ENCODE results near the gene TAF8.

DNA sequence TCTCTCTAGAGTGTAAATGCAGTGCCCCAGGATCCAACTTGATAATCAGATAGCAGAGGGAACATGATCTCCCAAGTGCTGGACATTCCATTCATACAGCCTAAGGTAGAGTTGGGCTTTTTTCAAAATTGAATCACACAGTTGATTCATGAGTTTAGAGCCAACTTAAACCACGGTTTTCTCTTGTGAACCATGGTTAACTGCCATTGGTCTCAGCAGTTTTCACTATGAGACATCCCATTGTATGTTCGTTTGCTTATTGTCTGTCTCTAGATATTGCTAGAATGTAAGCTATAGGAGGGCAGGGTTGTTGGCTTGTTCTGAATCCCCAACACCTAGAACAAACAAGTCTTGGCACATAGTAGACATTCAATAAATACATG is 37.2 kb upstream of the TAF8 start:
- TF ChIP-seq, protein P1, sequence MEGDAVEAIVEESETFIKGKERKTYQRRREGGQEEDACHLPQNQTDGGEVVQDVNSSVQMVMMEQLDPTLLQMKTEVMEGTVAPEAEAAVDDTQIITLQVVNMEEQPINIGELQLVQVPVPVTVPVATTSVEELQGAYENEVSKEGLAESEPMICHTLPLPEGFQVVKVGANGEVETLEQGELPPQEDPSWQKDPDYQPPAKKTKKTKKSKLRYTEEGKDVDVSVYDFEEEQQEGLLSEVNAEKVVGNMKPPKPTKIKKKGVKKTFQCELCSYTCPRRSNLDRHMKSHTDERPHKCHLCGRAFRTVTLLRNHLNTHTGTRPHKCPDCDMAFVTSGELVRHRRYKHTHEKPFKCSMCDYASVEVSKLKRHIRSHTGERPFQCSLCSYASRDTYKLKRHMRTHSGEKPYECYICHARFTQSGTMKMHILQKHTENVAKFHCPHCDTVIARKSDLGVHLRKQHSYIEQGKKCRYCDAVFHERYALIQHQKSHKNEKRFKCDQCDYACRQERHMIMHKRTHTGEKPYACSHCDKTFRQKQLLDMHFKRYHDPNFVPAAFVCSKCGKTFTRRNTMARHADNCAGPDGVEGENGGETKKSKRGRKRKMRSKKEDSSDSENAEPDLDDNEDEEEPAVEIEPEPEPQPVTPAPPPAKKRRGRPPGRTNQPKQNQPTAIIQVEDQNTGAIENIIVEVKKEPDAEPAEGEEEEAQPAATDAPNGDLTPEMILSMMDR (IDR thresholded peaks at IDR 0.05) = no peak
- no peak for TF ChIP-seq POLR2A (IDR thresholded peaks at IDR 0.05)
